ENCODE results near the gene CILP2.

DNA sequence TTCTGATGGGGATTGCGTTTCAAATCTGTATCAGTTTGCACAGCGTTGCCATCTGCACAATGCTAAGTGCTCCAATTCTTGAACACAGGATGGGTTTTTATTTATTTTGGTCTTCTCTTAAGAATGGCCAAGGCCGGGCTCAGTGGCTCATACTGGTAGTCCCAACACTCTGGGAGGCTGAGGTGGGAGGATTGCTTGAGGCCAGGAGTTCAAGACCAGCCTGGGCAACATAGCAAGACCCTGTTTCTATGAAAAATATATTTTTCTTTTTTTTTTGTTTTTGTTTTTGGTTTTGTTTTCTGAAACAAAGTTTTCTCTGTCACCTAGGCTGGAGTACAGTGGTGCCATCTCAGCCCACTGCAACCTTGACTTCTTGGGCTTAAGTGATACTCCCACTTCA, 14.9 kb upstream of the CILP2 start:
- TF ChIP-seq POLR2AphosphoS5 (IDR thresholded peaks at IDR 0.05; ENCODE audit: low read depth) (no peak), JUNB (IDR thresholded peaks at IDR 0.05; ENCODE audit: unreplicated experiment) (no peak), EZH2 (IDR thresholded peaks at IDR 0.05; ENCODE audit: low read depth, unreplicated experiment) (no peak), ZNF114 (CRISPR knock-in tag; IDR thresholded peaks at IDR 0.05) (no peak), STAT1 (IDR thresholded peaks at IDR 0.05; ENCODE audit: unreplicated experiment) (no peak), EZH2phosphoT487 (IDR thresholded peaks at IDR 0.05; ENCODE audit: unreplicated experiment) (no peak), ZNF331 (CRISPR knock-in tag; IDR thresholded peaks at IDR 0.05; ENCODE audit: low read depth) (no peak), CREB1 (CRISPR knock-in tag; IDR thresholded peaks at IDR 0.05; ENCODE audit: low read depth) (no peak), NANOG (IDR thresholded peaks at IDR 0.05; ENCODE audit: borderline replicate concordance) (no peak)
- TF ChIP-seq, protein P1, sequence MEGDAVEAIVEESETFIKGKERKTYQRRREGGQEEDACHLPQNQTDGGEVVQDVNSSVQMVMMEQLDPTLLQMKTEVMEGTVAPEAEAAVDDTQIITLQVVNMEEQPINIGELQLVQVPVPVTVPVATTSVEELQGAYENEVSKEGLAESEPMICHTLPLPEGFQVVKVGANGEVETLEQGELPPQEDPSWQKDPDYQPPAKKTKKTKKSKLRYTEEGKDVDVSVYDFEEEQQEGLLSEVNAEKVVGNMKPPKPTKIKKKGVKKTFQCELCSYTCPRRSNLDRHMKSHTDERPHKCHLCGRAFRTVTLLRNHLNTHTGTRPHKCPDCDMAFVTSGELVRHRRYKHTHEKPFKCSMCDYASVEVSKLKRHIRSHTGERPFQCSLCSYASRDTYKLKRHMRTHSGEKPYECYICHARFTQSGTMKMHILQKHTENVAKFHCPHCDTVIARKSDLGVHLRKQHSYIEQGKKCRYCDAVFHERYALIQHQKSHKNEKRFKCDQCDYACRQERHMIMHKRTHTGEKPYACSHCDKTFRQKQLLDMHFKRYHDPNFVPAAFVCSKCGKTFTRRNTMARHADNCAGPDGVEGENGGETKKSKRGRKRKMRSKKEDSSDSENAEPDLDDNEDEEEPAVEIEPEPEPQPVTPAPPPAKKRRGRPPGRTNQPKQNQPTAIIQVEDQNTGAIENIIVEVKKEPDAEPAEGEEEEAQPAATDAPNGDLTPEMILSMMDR (conservative IDR thresholded peaks at IDR 0.05; ENCODE audit: low read depth in 2 of 2) = no peak
- TF ChIP-seq, protein P2, sequence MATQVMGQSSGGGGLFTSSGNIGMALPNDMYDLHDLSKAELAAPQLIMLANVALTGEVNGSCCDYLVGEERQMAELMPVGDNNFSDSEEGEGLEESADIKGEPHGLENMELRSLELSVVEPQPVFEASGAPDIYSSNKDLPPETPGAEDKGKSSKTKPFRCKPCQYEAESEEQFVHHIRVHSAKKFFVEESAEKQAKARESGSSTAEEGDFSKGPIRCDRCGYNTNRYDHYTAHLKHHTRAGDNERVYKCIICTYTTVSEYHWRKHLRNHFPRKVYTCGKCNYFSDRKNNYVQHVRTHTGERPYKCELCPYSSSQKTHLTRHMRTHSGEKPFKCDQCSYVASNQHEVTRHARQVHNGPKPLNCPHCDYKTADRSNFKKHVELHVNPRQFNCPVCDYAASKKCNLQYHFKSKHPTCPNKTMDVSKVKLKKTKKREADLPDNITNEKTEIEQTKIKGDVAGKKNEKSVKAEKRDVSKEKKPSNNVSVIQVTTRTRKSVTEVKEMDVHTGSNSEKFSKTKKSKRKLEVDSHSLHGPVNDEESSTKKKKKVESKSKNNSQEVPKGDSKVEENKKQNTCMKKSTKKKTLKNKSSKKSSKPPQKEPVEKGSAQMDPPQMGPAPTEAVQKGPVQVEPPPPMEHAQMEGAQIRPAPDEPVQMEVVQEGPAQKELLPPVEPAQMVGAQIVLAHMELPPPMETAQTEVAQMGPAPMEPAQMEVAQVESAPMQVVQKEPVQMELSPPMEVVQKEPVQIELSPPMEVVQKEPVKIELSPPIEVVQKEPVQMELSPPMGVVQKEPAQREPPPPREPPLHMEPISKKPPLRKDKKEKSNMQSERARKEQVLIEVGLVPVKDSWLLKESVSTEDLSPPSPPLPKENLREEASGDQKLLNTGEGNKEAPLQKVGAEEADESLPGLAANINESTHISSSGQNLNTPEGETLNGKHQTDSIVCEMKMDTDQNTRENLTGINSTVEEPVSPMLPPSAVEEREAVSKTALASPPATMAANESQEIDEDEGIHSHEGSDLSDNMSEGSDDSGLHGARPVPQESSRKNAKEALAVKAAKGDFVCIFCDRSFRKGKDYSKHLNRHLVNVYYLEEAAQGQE (IDR thresholded peaks at IDR 0.05; ENCODE audit: unreplicated experiment) = no peak

All from GM23338 (cell line).